Psoas muscle (tissue), 8 donors: ENCODE results near the gene FAF1. TPM values are rescaled to one million over a fixed set of nuclear protein-coding genes. Genes with fewer than 3 reads are reported as not detected.

Experiments used
- ATAC-seq, 4 donors: fragments of 200-7000 bp; cut with Tn5 transposase; one replicate each; pipeline ENCODE4 v1.9.1; 2020; ENCODE audit warnings: moderate library complexity in 3 of 4, mild to moderate bottlenecking in 2 of 4
- DNase-seq, 2 donors: peaks; one replicate each; pipeline ENCODE4 v3.0.0-alpha.2; 2020
- H3K27ac ChIP-seq: fragments of 200-600 bp; one replicate; pipeline ENCODE4 v1.8.0; 2022
- H3K27me3 ChIP-seq, 3 donors: fragments of 200-600 bp in 1 of 3; one replicate each; pipeline versions ENCODE4 v1.6.1 to v1.8.0; 2013 to 2022; ENCODE audit warnings: low read length in 2 of 3, mild to moderate bottlenecking in 2 of 3, moderate library complexity in 1 of 3; ENCODE audit not compliant: insufficient read depth in 3 of 3
- H3K36me3 ChIP-seq, 2 donors: fragments of 200-600 bp in 1 of 2; one replicate each; pipeline versions ENCODE4 v1.6.1 to v1.8.0; 2013 to 2022; ENCODE audit warnings: low read depth in 1 of 2, mild to moderate bottlenecking in 1 of 2, moderate library complexity in 1 of 2; ENCODE audit not compliant: insufficient read depth in 1 of 2
- H3K4me1 ChIP-seq: fragments of 200-600 bp; one replicate; pipeline ENCODE4 v1.8.0; 2022
- H3K4me3 ChIP-seq: fragments of 200-600 bp; one replicate; pipeline ENCODE4 v1.8.0; 2022; ENCODE audit warnings: mild to moderate bottlenecking
- H3K9me3 ChIP-seq: fragments of 200-600 bp; one replicate; pipeline ENCODE4 v1.8.0; 2022
- WGBS, 3 donors: extraction: QIAGEN DNeasy Blood & Tissue Kit; methylation state at CpG; one replicate each; pipeline versions ENCODE4 v1.1.6 to v1.1.7; 2013; 5-methylcytosine and 5-hydroxymethylcytosine counted together
- intact Hi-C, 2 donors: fragments of 100-400 bp; cut with DNase I; formaldehyde crosslinking; loops; one replicate each; pipeline versions ENCODE4 v1.11.0 to v1.14.2; 2022
- polyA plus RNA-seq, 3 donors: library from polyadenylated mRNA; stranded (reverse); fragments of 200-250 nt; gene quantifications; one replicate each; pipeline ENCODE4 v1.2.3, GENCODE V29; 2013
- total RNA-seq, 4 donors: library from RNA; stranded (reverse); fragmentation: NEBNext Ultra II Directional in 2 of 4; extraction: Animal tissue kit (Norgen Biotek cat#: 25700) in 2 of 4; gene quantifications; one replicate each; pipeline versions ENCODE4 v1.2.1 to v1.2.4, GENCODE V29; 2021 to 2023
- TF ChIP-seq, protein P1 (sequence below): fragments of 200-600 bp; IDR thresholded peaks from one replicate; pipeline ENCODE4 v1.8.0; 2022; ENCODE audit warnings: antibody characterized with exemption
- donor health status: healthy with polysubstance abuse.
- donor health status: DM: no; HTN: no; CAD: no; lungs with moderate emphysema.
- donor health status: Bipolar disorder and iron deficiency.
- donor health status: healthy.
- donor health status: DM: yes; HTN: yes; CAD: no.
- donor health status: DM: no; HTN: no; CAD: no.
- donor health status: DM: no; HTN: no; CAD: no.
- donor health status: DM: yes; HTN: yes; CAD: no.

The FAF1 gene
- total and polyA plus RNA-seq, 7 donors = 67.8 to 128 (median 108) TPM

DNA sequence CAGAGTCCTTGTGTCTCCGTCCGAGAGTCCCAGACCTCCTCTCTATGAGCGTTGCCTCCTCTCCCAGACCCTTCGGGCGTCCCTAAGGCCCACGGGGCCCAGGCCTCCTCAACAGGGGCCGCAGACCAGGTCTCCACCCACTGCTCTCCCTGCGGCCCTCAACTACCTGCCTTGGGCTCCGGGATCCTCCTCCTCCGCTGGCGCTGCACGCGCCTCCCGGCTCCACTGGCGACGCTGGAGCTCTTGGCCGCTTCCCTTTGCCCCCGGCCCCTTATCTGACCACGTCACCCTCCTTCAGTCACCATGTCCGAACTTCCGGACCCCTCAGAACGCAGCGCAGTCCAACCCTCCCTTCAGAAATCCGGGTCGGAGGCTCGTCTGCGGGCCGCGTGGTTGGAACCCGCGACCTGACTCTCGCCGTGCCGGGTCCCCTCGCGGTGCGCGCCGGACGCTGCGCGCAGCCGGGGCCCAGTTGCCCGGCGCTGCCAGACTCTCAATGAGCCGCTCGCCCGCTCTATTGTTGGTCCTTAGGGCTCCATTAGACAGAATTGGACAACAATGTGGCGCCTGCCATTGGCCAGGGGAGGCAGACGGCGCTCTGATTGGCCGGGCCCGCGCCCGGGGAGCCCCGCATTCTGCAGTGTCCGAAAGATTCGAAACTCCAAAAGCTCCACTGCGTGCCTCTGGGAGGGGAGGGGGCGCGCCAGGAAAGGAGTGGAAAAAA, 537.0 kb downstream of the FAF1 start, which contains the start of gene DMRTA2:
Gene DMRTA2, minus strand, starts transcription at position 498 of the 724 bp plus-strand sequence. CDS start 1,907 bp downstream, outside the sequence.
- TF ChIP-seq, protein P1, sequence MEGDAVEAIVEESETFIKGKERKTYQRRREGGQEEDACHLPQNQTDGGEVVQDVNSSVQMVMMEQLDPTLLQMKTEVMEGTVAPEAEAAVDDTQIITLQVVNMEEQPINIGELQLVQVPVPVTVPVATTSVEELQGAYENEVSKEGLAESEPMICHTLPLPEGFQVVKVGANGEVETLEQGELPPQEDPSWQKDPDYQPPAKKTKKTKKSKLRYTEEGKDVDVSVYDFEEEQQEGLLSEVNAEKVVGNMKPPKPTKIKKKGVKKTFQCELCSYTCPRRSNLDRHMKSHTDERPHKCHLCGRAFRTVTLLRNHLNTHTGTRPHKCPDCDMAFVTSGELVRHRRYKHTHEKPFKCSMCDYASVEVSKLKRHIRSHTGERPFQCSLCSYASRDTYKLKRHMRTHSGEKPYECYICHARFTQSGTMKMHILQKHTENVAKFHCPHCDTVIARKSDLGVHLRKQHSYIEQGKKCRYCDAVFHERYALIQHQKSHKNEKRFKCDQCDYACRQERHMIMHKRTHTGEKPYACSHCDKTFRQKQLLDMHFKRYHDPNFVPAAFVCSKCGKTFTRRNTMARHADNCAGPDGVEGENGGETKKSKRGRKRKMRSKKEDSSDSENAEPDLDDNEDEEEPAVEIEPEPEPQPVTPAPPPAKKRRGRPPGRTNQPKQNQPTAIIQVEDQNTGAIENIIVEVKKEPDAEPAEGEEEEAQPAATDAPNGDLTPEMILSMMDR = no peak
- H3K9me3 ChIP-seq = no peaks in the 10 kb centered on the region
- H3K27me3 ChIP-seq = peaks cover 5 to 100% (median 79%) of the 10 kb centered on the region in 3 donors
- H3K4me1 ChIP-seq = peaks cover 15% of the 10 kb centered on the region
- H3K36me3 ChIP-seq = no peaks in the 10 kb centered on the region
- no peak within 1 kb of the TSS for H3K27ac ChIP-seq
- ATAC-seq (peak in 3 of 4 donors; percentile 33 to 67 (median 45)), DNase-seq (no peak)
- intact Hi-C loops = no loop called here
- 1 to 2% (median 1%) methylated on average over 60 to 61 of the region's 61 CpGs for WGBS, 3 donors
- H3K4me3 ChIP-seq = peak within 1 kb of the TSS; percentile 55

DNA sequence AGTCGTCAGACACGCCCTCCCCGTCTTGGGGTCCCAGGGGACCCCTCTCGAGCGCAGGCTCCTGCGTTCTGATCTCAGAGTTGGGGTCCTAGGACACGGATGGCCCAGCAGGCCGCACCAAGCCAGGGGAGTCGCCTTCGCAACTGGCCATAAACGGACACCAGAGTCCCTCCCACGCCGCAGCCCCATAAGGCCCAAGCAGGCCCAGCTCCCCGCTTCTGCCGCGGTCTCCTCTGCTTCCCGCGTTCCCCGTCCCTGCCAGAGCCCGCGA, 537.5 kb downstream of the FAF1 start:
- WGBS, 3 donors = 7 to 9% (median 8%) methylated on average over 20 to 21 of the region's 21 CpGs
- intact Hi-C loops = no loop called here
- Histone ChIP-seq H3K9me3 (no peaks in the 10 kb centered on the region), H3K27me3 (peaks cover 5 to 100% (median 74%) of the 10 kb centered on the region in 3 donors), H3K4me3 (peak overlapping the region; percentile 55), H3K36me3 (no peaks in the 10 kb centered on the region), H3K4me1 (peaks cover 15% of the 10 kb centered on the region), H3K27ac (no peak overlapping the region)
- no peak for ATAC-seq
- DNase-seq = no peak
- TF ChIP-seq, protein P1 = no peak

DNA sequence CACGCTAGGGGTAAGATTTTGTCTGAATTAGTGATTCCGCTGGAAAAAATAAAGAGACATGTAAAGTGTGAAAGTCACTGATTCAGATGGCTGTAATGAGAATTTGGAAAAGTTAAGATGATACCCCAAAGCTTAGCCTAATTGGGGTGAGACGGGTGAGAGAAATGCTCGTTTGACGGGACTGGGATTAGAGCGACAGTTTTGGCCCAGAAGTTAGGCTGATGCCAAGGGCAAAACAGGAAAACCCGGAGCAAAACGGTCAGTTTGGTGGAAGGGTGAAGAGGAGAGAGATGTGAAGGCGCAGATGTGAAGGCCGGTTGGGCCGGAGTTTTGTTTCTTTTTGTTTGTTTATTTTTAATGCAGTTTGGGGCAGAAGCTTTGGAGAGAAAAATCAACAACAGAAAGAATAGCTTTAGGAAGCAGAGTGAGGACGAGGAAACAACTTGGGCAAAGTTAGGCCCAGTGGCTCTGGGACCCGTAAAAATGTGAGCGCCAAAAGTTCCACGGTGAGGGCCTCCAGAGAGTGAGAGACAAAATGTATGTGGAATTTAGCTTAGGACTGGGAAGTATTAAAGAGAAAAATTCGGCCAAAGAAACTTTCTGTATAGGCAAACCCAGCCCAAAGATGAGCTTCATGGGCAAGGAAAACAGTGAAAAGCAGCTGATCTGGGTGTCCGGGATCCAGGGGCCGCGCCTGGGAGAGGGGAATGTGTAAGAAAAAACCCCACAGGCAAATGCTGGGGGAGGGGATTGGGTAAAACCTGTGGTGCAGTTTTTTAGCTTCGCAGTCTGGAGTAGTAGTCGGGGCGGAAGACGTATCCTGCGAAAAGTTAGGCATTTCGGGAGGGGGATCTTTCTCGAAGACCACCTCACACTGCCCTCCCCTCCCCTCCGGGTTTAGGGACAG, 538.0 kb downstream of the FAF1 start:
- ATAC-seq = no peak
- WGBS, 3 donors = 38 to 46% (median 43%) methylated on average over 27 of the region's 27 CpGs
- intact Hi-C loops = no loop called here
- Histone ChIP-seq H3K9me3 (no peaks in the 10 kb centered on the region), H3K27ac (no peak overlapping the region), H3K4me1 (peaks cover 20% of the 10 kb centered on the region), H3K4me3 (no peak overlapping the region), H3K27me3 (peaks cover 5 to 100% (median 73%) of the 10 kb centered on the region in 3 donors), H3K36me3 (no peaks in the 10 kb centered on the region)
- TF ChIP-seq, protein P1 = no peak
- no peak for DNase-seq

DNA sequence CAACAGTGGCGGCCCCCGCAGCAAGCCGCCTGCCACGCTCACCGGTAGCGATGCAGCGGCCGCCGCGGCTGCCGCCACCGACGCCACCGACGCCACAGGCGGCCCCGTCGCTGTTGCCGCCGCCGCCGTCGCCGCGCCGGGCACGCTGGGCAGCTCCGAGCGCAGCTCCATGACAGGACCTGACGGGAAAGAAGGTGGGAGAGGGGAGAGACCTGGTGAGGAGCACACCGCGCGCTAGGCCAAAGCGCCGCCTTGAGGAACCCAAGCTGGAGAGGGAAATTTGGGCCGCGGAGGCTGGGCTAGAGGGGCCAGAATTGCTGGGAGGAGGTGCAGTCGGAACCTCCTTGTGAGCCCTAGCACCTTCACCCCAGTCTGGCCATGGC, 538.7 kb downstream of the FAF1 start:
- TF ChIP-seq, protein P1 = no peak
- peaks cover 22% of the 10 kb centered on the region for H3K4me1 ChIP-seq
- H3K36me3 ChIP-seq = no peaks in the 10 kb centered on the region
- H3K9me3 ChIP-seq = no peaks in the 10 kb centered on the region
- H3K27ac ChIP-seq = no peak overlapping the region
- DNase-seq (no peak), ATAC-seq (no peak)
- WGBS, 3 donors = 2 to 5% (median 4%) methylated on average over 27 to 38 of the region's 38 CpGs
- peaks cover 5 to 100% (median 74%) of the 10 kb centered on the region in 3 donors for H3K27me3 ChIP-seq
- peak overlapping the region; percentile 31 for H3K4me3 ChIP-seq
- intact Hi-C loops = no loop called here
